ENCODE results near the gene SLC1A2. TPM values are rescaled to one million over a fixed set of nuclear protein-coding genes. Genes with fewer than 3 reads are reported as not detected.

SLC1A2 gene
- total RNA-seq, 1 donor from 2014 or later = 0.07 TPM

GRCh38 chr11:35236667-35237003 is 182.7 kb downstream of the SLC1A2 start:
- H3K9me3 Mint-ChIP-seq (ENCODE audit: low read depth) = no peaks in the 10 kb centered on the region
- H3K27me3 Mint-ChIP-seq = peaks cover 11% of the 10 kb centered on the region
- no peak overlapping the region for H3K27ac Mint-ChIP-seq
- no peaks in the 10 kb centered on the region for H3K36me3 Mint-ChIP-seq (ENCODE audit: insufficient read depth)
- no peak for TF ChIP-seq CTCF (IDR thresholded peaks at IDR 0.05; ENCODE audit: unreplicated experiment)
- peaks cover 5% of the 10 kb centered on the region for H3K4me1 Mint-ChIP-seq (ENCODE audit: low read depth)
- no peak overlapping the region for H3K4me3 Mint-ChIP-seq (ENCODE audit: low read depth)
- DNase-seq (ENCODE audit: low spot score, unreplicated experiment) = no peak

DNA sequence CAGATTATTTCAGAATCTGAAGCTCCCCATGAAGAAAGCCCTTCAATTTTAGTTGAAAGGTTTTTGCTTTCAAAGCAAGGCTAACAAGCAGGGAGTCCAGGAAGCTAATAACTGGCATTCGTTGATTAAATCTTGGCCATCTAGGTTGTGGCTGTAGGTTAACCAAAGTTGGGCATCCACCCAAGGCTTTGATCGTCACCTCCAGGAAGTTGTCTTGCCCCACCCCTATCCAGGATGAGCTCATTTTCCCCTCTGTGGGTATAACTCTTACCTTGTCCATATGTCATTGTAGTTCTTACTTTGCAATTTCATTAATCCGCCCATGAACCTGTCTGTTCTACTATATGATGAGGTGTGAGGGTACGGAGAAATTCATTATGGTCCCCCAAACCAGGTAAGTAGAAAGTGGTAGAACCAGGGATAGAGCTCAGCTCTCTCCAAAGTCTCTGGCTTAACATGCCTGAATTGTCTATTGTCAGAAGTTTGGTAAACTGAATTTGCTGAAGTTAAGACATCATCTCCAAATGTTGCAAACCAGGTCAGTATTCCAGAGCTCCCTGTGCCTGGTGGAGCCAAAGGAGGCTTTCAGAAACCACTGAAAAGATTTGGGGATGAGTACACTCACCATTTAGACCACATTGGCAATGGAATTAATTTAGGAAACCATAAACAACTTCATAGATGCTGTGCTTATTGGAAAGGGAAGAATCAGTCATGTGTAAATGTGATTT is 183.3 kb downstream of the SLC1A2 start:
- Mint-ChIP-seq H3K36me3 (ENCODE audit: insufficient read depth) (no peaks in the 10 kb centered on the region), H3K4me1 (ENCODE audit: low read depth) (peaks cover 5% of the 10 kb centered on the region), H3K9me3 (ENCODE audit: low read depth) (no peaks in the 10 kb centered on the region), H3K27me3 (peaks cover 8% of the 10 kb centered on the region), H3K4me3 (ENCODE audit: low read depth) (no peak overlapping the region), H3K27ac (no peak overlapping the region)
- no peak for TF ChIP-seq CTCF (IDR thresholded peaks at IDR 0.05; ENCODE audit: unreplicated experiment)
- no peak for DNase-seq (ENCODE audit: low spot score, unreplicated experiment)

GRCh38 chr11:35235498-35235897 is 183.9 kb downstream of the SLC1A2 start:
- Mint-ChIP-seq H3K4me3 (ENCODE audit: low read depth) (no peak overlapping the region), H3K27ac (no peak overlapping the region), H3K36me3 (ENCODE audit: insufficient read depth) (no peaks in the 10 kb centered on the region), H3K27me3 (peaks cover 7% of the 10 kb centered on the region), H3K9me3 (ENCODE audit: low read depth) (no peaks in the 10 kb centered on the region), H3K4me1 (ENCODE audit: low read depth) (peaks cover 5% of the 10 kb centered on the region)
- DNase-seq (ENCODE audit: low spot score, unreplicated experiment) = no peak
- TF ChIP-seq CTCF (IDR thresholded peaks at IDR 0.05; ENCODE audit: unreplicated experiment) = no peak

DNA sequence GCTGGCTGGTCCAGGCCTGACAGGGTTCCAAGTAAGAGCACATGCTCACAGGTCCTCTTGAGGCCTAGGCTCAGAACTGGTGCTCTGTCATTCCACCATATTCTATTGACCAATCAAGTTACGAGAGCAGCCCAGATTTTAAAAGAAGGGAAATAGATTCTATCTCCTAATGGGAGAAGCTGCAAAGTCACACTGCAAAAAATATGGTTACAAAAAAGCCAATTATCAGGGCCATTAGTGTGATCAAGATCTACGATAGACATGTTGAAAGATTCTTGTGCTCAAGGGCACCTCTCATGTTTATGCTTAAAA is 184.2 kb downstream of the SLC1A2 start:
- H3K4me3 Mint-ChIP-seq (ENCODE audit: low read depth) = no peak overlapping the region
- no peak for DNase-seq (ENCODE audit: low spot score, unreplicated experiment)
- peaks cover 6% of the 10 kb centered on the region for H3K27me3 Mint-ChIP-seq
- H3K9me3 Mint-ChIP-seq (ENCODE audit: low read depth) = no peaks in the 10 kb centered on the region
- no peak for TF ChIP-seq CTCF (IDR thresholded peaks at IDR 0.05; ENCODE audit: unreplicated experiment)
- peaks cover 5% of the 10 kb centered on the region for H3K4me1 Mint-ChIP-seq (ENCODE audit: low read depth)
- H3K36me3 Mint-ChIP-seq (ENCODE audit: insufficient read depth) = no peaks in the 10 kb centered on the region
- H3K27ac Mint-ChIP-seq = no peak overlapping the region

GRCh38 chr11:35234460-35235156 is 184.8 kb downstream of the SLC1A2 start:
- Mint-ChIP-seq H3K36me3 (ENCODE audit: insufficient read depth) (no peaks in the 10 kb centered on the region), H3K4me1 (ENCODE audit: low read depth) (peaks cover 5% of the 10 kb centered on the region), H3K9me3 (ENCODE audit: low read depth) (no peaks in the 10 kb centered on the region), H3K4me3 (ENCODE audit: low read depth) (no peak overlapping the region), H3K27me3 (peaks cover 4% of the 10 kb centered on the region), H3K27ac (no peak overlapping the region)
- TF ChIP-seq CTCF (IDR thresholded peaks at IDR 0.05; ENCODE audit: unreplicated experiment) = no peak
- DNase-seq (ENCODE audit: low spot score, unreplicated experiment) = no peak
